GM12878 (cell line): ENCODE measurements around the gene BCR. TPM values are rescaled to one million over a fixed set of nuclear protein-coding genes. Genes with fewer than 3 reads are reported as not detected.

Source experiments
- ATAC-seq: fragments of 200-7000 bp; cut with Tn5 transposase; 3 replicates; pipeline ENCODE4 v1.9.1; 2020; ENCODE audit warnings: mild to moderate bottlenecking, moderate library complexity
- BruUV-seq: library from RNA; stranded (reverse); fragments of 400-500 nt; replicated peaks from 2 replicates; lab custom pipeline; 2021; lab: Mats Ljungman, UMichigan
- CTCF ChIA-PET: fragments of 300-600 bp; sonication (Branson Sonifier 250); formaldehyde crosslinking; extraction: SDS; loops from one replicate; lab custom pipeline; 2021; ENCODE audit warnings: inconsistent platforms; lab: Yijun Ruan, JAX
- POLR2A ChIA-PET: fragments of 350-600 bp; formaldehyde crosslinking; extraction: SDS; loops from one replicate; lab custom pipeline; 2021; ENCODE audit warnings: inconsistent platforms; lab: Charles Lee
- RAD21 ChIA-PET: fragments of 300-600 bp; sonication (Branson Sonifier 250); formaldehyde crosslinking; loops from one replicate; lab custom pipeline; 2023; ENCODE audit warnings: antibody characterized with exemption; ENCODE audit not compliant: unreplicated experiment; lab: Charles Lee
- SMC1A ChIA-PET: fragments of 300-600 bp; sonication (Branson Sonifier 250); formaldehyde crosslinking; loops from one replicate; lab custom pipeline; 2023; ENCODE audit not compliant: unreplicated experiment, uncharacterized antibody; lab: Charles Lee
- DNase-seq: peaks from one replicate; pipeline ENCODE4 v3.0.0-alpha.2; 2011; ENCODE audit warnings: low read depth, low spot score
- FAIRE-seq: peaks from 3 replicates; lab custom pipeline; 2011; peaks lifted over from hg19 to GRCh38; lab: Jason Lieb, UNC
- H2AFZ ChIP-seq: 2 replicates; pipeline ENCODE4 v1.6.0; 2011; ENCODE audit warnings: low read depth, low read length, control low read depth; ENCODE audit not compliant: control insufficient read depth
- H3K27ac ChIP-seq: 2 replicates; pipeline ENCODE4 v1.5.1; 2011; ENCODE audit warnings: control low read depth; ENCODE audit not compliant: control insufficient read depth, insufficient read depth
- H3K27me3 ChIP-seq, 2 experiments: replicated peaks in 1 of 2; 2 replicates each; pipeline versions ENCODE4 v1.6.0 to v1.6.1; 2011; ENCODE audit warnings: low read length in 1 of 2; ENCODE audit not compliant: control insufficient read depth in 2 of 2, insufficient read depth in 2 of 2
- H3K36me3 ChIP-seq, 2 experiments: 2 replicates each; pipeline ENCODE4 v1.5.1; 2011; ENCODE audit warnings: low read length in 1 of 2; ENCODE audit not compliant: control insufficient read depth in 2 of 2, insufficient read depth in 2 of 2
- H3K4me1 ChIP-seq: 2 replicates; pipeline ENCODE4 v1.6.1; 2011; ENCODE audit warnings: mild to moderate bottlenecking, low read length, moderate library complexity, mixed read lengths; ENCODE audit not compliant: control insufficient read depth, insufficient read depth
- H3K4me2 ChIP-seq: 2 replicates; pipeline ENCODE4 v1.6.0; 2011; ENCODE audit warnings: control low read depth; ENCODE audit not compliant: control insufficient read depth, insufficient read depth
- H3K4me3 ChIP-seq: fragments of 200-600 bp; sonication (generic); 2 replicates; pipeline ENCODE4 v1.5.1; 2016
- H3K79me2 ChIP-seq: 2 replicates; pipeline ENCODE4 v1.6.0; 2011; ENCODE audit warnings: low read length; ENCODE audit not compliant: control insufficient read depth, insufficient read depth
- H3K9ac ChIP-seq: 2 replicates; pipeline ENCODE4 v1.8.0; 2011; ENCODE audit warnings: low read length, control low read depth, mixed read lengths; ENCODE audit not compliant: control insufficient read depth, insufficient read depth
- H3K9me3 ChIP-seq: replicated peaks from 3 replicates; pipeline ENCODE4 v1.5.1; 2011; ENCODE audit warnings: mild to moderate bottlenecking, low read length; ENCODE audit not compliant: control insufficient read depth, insufficient read depth
- H4K20me1 ChIP-seq: 2 replicates; pipeline ENCODE4 v1.6.0; 2011; ENCODE audit not compliant: control insufficient read depth, insufficient read depth
- CEBPB ChIP-seq, 2 experiments: fragments of 150-350 bp in 1 of 2; IDR thresholded peaks; 2 replicates each; pipeline ENCODE4 v1.6.1; 2012 to 2014; ENCODE audit warnings: low read depth in 2 of 2, low read length in 2 of 2, borderline replicate concordance in 1 of 2, inconsistent platforms in 1 of 2
- DPF2 ChIP-seq: fragments of 450-650 bp; IDR thresholded peaks from 2 replicates; pipeline ENCODE4 v1.6.1; 2017; ENCODE audit warnings: mild to moderate bottlenecking
- LARP7 ChIP-seq: fragments of 450-650 bp; IDR thresholded peaks from 2 replicates; pipeline ENCODE4 v1.6.1; 2017; ENCODE audit warnings: mild to moderate bottlenecking
- MTA2 ChIP-seq: fragments of 450-650 bp; IDR thresholded peaks from 2 replicates; pipeline ENCODE4 v1.6.1; 2016; ENCODE audit warnings: low read depth, mild to moderate bottlenecking, moderate library complexity
- MTA3 ChIP-seq: IDR thresholded peaks from 2 replicates; pipeline ENCODE4 v1.6.1; 2012; ENCODE audit warnings: low read length, inconsistent platforms, borderline replicate concordance
- PBX3 ChIP-seq: IDR thresholded peaks from 2 replicates; pipeline ENCODE4 v1.6.1; 2011; ENCODE audit warnings: mild to moderate bottlenecking, low read depth, low read length, moderate library complexity; ENCODE audit not compliant: insufficient replicate concordance
- STAT3 ChIP-seq: IDR thresholded peaks from 2 replicates; pipeline ENCODE4 v1.6.1; 2011; ENCODE audit warnings: low read depth, low read length, improper control_type of control experiment
- TAF1 ChIP-seq: IDR thresholded peaks from 2 replicates; pipeline ENCODE4 v1.6.1; 2011; ENCODE audit warnings: mild to moderate bottlenecking, low read depth, low read length, borderline replicate concordance
- ZBTB33 ChIP-seq: fragments of 450-650 bp; IDR thresholded peaks from 2 replicates; pipeline ENCODE4 v1.6.1; 2017; ENCODE audit warnings: mild to moderate bottlenecking
- WGBS: methylation state at CpG from one replicate; pipeline ENCODE4 v1.1.6; 2016; ENCODE audit warnings: low lambda C conversion rate; ENCODE audit not compliant: insufficient replicate concordance, insufficient coverage; ENCODE audit errors: missing lambda C conversion rate; 5-methylcytosine and 5-hydroxymethylcytosine counted together
- in situ Hi-C: fragments of 300-500 bp; cut with MboI; formaldehyde crosslinking; loops from 9 replicates; pipeline ENCODE4 v1.14.3; 2018; ENCODE audit warnings: mixed read lengths
- intact Hi-C: fragments of 100-400 bp; cut with micrococcal nuclease; formaldehyde crosslinking; loops from one replicate; pipeline ENCODE4 v1.14.2; 2022; ENCODE audit not compliant: unreplicated experiment
- polyA plus RNA-seq, 11 experiments: library from polyadenylated mRNA; depleted of rRNA in 4 of 11; unstranded in 6 of 11; stranded (reverse) in 5 of 11; fragments of >200 nt; fragmentation: Nextera tagmentation in 4 of 11; fragmentation: Illumina TruSeq in 1 of 11; extraction: Ambion mirVana in 4 of 11; extraction: Trizol in 1 of 11; gene quantifications; 1 replicate in 1 of 11; 2 replicates in 10 of 11; pipeline versions ENCODE4 v1.2.1 to v1.2.3, GENCODE V29; 2011 to 2016; ENCODE audit warnings: inconsistent platforms in 2 of 11, missing spikeins in 2 of 11, low read depth in 1 of 11
- total RNA-seq, 4 experiments: library from RNA; depleted of rRNA in 3 of 4; stranded (reverse); fragments of >200 nt in 3 of 4; fragmentation: Illumina TruSeq in 1 of 4; extraction: Trizol in 1 of 4; gene quantifications; 2 replicates each; pipeline versions ENCODE4 v1.2.1 to v1.2.3, GENCODE V29; 2013 to 2021
- TF ChIP-seq, protein P1 (sequence below): IDR thresholded peaks from 2 replicates; pipeline ENCODE4 v1.6.1; 2012; ENCODE audit warnings: improper control_type of control experiment, low read depth, low read length; ENCODE audit not compliant: insufficient replicate concordance
- TF ChIP-seq, protein P2 (sequence below): fragments of 150-350 bp; IDR thresholded peaks from 2 replicates; pipeline ENCODE4 v1.6.1; 2016; ENCODE audit warnings: low read depth, low read length

The BCR gene
- total and polyA plus RNA-seq, 10 of the 15 experiments (the other 5 are each of a cell fraction or from before 2014, with no cell fraction given): 1.7 to 64.7 (median 18.4) TPM

- no peak for ATAC-seq
- peaks cover 0 to 3% of the 10 kb centered on the region in 2 experiments; a peak in 1 of 4 replicates for H3K36me3 ChIP-seq
- no peak overlapping the region for H3K4me3 ChIP-seq
- H3K9me3 ChIP-seq: no peaks in the 10 kb centered on the region; the same call in 2 of the 3 replicates
- no peak overlapping the region for H3K27ac ChIP-seq
- H3K27me3 ChIP-seq: no peaks in the 10 kb centered on the region
- BruUV-seq: no TSS peak
- ChIA-PET SMC1A (interaction anchor here (1.0 kb wide), 1 partner anchor 55 kb away, joined by 3 read pairs; no protein-coding TSS in a partner anchor), RAD21 (no interaction called here), POLR2A (no interaction called here), CTCF (interaction anchor here (1.3 to 2.0 kb wide), 2 partner anchors 13 to 55 kb away, joined by 3 to 4 read pairs; no protein-coding TSS in a partner anchor)
- FAIRE-seq: no peak
- no peak overlapping the region for H3K9ac ChIP-seq
- no peak overlapping the region for H2AFZ ChIP-seq
- 91% methylated on average over 9 of the region's 9 CpGs for WGBS
- H4K20me1 ChIP-seq: no peaks in the 10 kb centered on the region
- peaks cover 46% of the 10 kb centered on the region for H3K4me1 ChIP-seq
- no peak overlapping the region for H3K4me2 ChIP-seq
- no peak for DNase-seq
- peaks cover 14% of the 10 kb centered on the region for H3K79me2 ChIP-seq
- intact Hi-C loops: no loop called here
- in situ Hi-C loops: no loop called here
- TF ChIP-seq, protein P1, sequence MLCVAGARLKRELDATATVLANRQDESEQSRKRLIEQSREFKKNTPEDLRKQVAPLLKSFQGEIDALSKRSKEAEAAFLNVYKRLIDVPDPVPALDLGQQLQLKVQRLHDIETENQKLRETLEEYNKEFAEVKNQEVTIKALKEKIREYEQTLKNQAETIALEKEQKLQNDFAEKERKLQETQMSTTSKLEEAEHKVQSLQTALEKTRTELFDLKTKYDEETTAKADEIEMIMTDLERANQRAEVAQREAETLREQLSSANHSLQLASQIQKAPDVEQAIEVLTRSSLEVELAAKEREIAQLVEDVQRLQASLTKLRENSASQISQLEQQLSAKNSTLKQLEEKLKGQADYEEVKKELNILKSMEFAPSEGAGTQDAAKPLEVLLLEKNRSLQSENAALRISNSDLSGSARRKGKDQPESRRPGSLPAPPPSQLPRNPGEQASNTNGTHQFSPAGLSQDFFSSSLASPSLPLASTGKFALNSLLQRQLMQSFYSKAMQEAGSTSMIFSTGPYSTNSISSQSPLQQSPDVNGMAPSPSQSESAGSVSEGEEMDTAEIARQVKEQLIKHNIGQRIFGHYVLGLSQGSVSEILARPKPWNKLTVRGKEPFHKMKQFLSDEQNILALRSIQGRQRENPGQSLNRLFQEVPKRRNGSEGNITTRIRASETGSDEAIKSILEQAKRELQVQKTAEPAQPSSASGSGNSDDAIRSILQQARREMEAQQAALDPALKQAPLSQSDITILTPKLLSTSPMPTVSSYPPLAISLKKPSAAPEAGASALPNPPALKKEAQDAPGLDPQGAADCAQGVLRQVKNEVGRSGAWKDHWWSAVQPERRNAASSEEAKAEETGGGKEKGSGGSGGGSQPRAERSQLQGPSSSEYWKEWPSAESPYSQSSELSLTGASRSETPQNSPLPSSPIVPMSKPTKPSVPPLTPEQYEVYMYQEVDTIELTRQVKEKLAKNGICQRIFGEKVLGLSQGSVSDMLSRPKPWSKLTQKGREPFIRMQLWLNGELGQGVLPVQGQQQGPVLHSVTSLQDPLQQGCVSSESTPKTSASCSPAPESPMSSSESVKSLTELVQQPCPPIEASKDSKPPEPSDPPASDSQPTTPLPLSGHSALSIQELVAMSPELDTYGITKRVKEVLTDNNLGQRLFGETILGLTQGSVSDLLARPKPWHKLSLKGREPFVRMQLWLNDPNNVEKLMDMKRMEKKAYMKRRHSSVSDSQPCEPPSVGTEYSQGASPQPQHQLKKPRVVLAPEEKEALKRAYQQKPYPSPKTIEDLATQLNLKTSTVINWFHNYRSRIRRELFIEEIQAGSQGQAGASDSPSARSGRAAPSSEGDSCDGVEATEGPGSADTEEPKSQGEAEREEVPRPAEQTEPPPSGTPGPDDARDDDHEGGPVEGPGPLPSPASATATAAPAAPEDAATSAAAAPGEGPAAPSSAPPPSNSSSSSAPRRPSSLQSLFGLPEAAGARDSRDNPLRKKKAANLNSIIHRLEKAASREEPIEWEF: no peak
- TF ChIP-seq CEBPB (IDR thresholded peaks at IDR 0.05; ENCODE audit: borderline replicate concordance in 1 of 2, low read depth in 2 of 2, low read length in 2 of 2) (no peak), DPF2 (no peak), ZBTB33 (no peak), PBX3 (no peak), MTA3 (no peak), TAF1 (no peak), LARP7 (no peak), STAT3 (no peak), MTA2 (no peak)
- TF ChIP-seq, protein P2, sequence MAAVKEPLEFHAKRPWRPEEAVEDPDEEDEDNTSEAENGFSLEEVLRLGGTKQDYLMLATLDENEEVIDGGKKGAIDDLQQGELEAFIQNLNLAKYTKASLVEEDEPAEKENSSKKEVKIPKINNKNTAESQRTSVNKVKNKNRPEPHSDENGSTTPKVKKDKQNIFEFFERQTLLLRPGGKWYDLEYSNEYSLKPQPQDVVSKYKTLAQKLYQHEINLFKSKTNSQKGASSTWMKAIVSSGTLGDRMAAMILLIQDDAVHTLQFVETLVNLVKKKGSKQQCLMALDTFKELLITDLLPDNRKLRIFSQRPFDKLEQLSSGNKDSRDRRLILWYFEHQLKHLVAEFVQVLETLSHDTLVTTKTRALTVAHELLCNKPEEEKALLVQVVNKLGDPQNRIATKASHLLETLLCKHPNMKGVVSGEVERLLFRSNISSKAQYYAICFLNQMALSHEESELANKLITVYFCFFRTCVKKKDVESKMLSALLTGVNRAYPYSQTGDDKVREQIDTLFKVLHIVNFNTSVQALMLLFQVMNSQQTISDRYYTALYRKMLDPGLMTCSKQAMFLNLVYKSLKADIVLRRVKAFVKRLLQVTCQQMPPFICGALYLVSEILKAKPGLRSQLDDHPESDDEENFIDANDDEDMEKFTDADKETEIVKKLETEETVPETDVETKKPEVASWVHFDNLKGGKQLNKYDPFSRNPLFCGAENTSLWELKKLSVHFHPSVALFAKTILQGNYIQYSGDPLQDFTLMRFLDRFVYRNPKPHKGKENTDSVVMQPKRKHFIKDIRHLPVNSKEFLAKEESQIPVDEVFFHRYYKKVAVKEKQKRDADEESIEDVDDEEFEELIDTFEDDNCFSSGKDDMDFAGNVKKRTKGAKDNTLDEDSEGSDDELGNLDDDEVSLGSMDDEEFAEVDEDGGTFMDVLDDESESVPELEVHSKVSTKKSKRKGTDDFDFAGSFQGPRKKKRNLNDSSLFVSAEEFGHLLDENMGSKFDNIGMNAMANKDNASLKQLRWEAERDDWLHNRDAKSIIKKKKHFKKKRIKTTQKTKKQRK: no peak
Measured at GRCh38 chr22:23238707-23239106, 58.4 kb downstream of the BCR start.
